Umbilical cord (tissue), 2 donors: ENCODE measurements around the gene OVOL2. TPM values are rescaled to one million over a fixed set of nuclear protein-coding genes. Genes with fewer than 3 reads are reported as not detected.

Experiments used
- DNase-seq: peaks from one replicate; pipeline ENCODE4 v3.0.0-alpha.2; 2015; ENCODE audit warnings: low spot score
- total RNA-seq: library from RNA; depleted of rRNA; stranded (reverse); fragments of >200 nt; gene quantifications from one replicate; pipeline ENCODE4 v1.2.3, GENCODE V29; 2014; ENCODE audit warnings: low replicate concordance; ENCODE audit not compliant: insufficient read depth

OVOL2 gene
- total RNA-seq, 1 donor from 2014 or later = not detected

DNA sequence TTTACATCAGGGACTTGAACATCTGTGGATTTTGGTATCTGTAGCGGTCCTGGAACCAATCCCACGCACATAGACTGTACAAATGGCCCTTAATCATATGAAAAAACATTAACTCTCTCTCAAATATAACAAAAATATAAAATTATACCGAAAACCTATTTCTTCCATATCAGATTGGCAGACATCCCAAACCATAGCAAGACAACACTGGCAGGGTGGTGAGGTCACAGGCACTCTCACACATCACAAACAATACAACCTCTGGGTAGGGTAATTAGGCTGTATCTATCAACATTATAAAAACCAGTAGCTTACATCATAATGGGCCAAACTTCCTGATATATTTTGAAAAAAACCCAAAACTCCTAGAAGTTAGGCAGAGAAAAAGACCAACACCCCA, 40.9 kb downstream of the OVOL2 start:
- DNase-seq = no peak

DNA sequence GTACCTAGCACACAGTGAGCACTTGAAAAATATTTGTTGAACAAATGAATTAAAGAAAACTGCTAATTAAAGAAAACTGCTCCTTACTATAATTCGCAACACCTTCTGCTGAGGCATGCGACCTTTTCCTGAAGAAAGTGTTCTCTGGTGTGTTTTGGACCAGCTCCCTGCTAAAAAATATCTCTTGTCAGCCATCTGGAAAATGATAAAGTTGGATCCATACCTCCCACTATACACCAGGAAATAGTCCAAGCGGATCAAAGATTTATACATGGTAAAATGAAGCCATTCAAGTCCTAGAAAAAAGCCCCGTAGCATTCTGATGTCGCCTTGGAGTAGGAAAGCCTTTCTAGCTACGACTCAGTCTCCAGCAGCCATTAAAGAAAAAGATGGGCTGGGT, 43.3 kb downstream of the OVOL2 start:
- DNase-seq = no peak

DNA sequence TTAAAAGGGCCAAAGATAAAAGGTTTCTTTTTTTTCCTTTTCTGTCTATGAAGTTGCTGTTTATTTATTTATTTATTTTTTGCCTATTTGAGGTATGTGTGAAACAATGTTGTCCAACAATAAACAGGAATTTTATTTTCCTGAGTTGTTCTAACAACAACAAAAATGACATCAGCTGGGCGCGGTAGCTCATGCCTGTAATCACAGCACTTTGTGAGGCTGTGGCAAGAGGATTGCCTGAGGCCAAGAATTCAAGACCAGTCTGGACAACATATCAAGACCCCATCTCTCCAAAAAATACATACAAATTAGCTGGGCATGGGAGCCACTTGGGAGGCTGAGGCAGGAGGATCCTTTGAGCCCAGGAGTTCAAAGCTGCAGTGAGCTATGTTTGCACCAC, 44.8 kb downstream of the OVOL2 start:
- DNase-seq = no peak

GRCh38 chr20:18011951-18012645, 45.6 kb downstream of the OVOL2 start:
- DNase-seq = no peak

- no peak for DNase-seq
These were observed 46.2 kb downstream of the OVOL2 start for GRCh38 chr20:18011482-18011881.

DNA sequence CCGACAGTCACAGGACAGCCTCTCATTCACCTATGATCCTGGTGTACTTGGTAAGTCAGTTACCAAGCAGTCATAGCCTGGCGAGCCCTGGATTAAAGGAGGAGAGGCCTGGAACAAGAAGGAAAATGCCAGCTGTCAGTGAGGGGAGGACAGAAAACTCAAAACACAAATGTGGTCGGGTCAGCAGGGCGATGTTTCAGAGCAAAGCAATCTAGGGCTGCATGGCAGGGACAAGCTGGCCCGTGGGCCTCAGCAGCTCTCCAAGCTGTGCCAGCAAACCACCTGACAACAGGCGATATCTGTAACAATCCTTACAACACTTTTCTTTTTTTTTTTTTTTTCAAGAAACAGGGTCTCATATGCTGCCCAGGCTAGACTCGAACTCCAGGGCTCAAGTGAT, 48.6 kb downstream of the OVOL2 start:
- DNase-seq = no peak

DNA sequence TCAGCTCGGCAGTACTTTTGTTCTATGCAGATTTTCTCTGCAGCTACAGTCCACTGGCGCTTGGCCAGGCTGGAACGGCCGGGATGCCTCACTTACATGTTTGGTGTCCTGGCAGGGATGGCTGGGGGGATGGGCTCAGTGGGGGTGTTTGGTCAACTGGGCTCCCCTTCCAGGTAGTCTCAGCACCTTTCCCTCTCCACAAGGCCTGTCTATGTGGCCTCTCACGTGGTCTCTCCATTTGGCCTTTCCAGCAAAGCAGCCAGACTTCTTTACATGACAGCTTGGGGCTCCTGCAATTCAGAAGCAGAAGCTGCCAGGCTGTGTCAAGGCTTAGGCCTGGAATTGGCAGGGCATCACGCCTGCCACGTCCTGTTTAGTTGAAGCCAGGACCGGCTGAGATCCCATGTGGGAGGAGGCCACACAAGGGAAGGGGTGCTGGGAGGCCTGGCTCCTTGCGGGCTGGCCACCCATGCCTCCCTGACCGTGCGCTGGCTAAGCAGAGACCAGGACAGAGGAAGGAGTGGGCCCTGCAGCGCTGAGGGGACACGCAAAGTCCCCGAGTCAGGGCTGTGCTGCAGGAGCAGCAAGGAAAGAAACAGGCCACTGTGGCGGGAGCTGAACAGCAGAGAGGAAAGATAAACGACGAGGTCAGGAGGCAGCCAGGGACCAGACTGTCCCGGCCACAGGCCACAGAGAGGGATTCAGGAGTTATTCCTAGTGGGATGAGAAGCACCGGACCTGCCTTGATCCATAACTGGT, 50.0 kb downstream of the OVOL2 start:
- peak; percentile 53 for DNase-seq

DNA sequence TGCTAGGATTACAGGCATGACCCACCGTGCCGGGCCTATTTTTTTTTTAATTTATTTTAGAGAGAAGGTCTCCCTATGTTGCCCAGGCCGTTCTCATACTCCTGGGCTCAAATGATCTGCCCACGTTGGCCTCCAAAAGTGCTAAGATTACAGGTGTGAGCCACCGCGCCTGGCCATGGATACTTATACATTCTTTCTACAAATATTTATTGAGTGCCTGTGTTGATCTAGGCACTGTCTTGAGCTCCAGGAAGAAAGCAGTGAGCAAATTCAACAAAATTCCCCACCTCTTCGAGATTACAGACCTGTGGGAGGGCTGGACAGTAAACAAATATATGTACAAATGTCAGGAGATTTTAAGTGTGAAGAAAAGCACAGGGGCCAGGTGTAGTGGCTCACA, 51.0 kb downstream of the OVOL2 start:
- DNase-seq = no peak

DNA sequence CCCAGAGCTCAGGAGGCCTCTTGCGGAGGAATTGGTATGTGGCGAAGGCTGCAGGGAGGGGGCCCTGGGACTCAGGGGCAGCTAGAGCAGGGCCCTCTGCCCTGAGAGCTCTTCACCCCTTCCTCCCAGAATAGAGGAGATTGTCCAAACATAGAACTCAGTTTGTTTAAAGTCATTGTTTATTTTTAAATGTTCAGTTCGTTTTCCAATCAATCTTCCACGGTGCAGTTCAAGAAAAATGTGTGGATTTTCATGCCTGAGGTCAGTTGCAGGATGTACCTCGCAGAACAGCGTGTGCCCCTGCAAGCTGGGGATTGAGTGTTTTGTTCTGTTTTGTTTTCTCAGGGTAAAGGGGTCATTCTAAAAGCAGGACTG, 51.7 kb downstream of the OVOL2 start:
- DNase-seq = no peak

DNA sequence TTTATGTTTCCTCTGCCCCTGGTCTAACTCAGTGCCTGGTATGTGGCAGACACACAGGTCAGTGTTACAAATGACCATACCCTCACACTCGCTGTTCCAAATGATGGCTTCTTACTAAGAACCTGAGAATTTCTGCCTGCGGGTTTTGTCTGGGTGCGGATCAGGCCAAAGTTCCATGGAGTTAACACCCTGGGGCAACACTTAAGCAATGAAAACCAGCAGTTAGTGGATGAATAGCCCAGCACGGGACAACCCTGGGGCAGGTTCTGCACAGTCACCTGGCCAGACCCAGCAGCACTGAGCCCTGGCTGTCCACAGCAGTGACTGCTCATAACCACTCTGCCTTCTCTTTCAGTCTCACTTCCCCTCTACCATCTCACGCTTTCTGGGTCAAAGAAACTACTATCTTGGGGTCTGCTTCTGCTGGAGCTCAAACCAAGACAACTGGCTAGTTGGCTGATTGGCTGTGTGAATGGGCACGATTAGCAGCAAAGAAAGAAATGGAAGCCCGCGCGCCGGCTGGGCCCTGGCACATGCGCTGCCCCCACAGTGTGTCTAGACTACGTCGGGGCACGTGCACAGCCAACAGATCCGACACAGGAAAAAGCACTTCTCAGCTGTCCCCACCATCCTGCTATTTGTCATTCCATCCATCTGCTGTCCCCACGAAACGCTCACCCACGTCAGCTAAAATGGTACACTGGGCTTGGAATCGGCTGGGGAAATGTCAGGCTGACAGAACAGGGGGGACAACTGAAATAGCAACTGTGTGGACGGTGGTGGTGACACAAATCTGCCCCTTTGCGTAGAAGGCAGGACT, 52.3 kb downstream of the OVOL2 start:
- DNase-seq = no peak

- no peak for DNase-seq
These were observed 53.2 kb downstream of the OVOL2 start for GRCh38 chr20:18004384-18005031.

- DNase-seq = no peak
These were observed 53.8 kb downstream of the OVOL2 start for GRCh38 chr20:18003897-18004296.

DNA sequence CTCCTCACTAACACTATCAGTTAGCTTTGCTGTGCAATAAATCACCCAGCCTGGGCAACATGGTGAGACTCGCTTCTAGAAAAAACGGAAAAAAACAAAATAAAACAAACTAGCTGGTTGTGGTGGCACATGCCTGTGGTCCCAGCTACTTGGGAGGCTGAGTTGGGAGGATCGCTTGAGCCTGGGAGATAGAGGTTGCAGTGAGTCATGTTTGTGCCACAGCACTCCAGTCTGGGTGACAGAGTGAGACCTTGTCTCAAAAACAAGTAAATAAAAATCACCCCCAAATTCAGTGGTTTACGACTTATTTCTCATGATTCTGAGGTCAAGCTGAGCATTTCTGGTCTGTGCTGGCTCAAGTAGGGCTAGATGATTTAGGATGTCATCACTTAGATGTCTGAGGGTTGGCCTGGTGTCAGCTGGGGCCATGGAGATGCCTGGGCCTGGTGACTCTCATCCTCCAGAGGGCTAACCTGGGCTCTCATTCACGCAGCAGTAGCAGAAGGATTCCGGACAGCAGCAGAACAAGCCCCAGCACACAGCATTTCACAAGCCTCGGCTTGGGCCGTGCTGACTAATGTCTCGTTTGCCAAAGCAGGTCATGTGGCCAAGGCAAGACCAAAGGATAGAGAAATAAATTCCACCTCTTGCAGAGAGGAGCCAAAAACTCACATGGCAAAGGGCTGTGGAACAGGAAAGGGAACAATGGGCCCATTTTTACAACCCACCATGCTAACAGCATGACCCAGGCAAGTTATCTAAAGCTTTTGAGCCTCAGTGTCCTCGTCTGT, 56.4 kb downstream of the OVOL2 start:
- DNase-seq = no peak

- no peak for DNase-seq
These were observed 58.1 kb downstream of the OVOL2 start for GRCh38 chr20:17999566-17999965.

GRCh38 chr20:17998446-17998845, 59.3 kb downstream of the OVOL2 start:
- DNase-seq = no peak

DNA sequence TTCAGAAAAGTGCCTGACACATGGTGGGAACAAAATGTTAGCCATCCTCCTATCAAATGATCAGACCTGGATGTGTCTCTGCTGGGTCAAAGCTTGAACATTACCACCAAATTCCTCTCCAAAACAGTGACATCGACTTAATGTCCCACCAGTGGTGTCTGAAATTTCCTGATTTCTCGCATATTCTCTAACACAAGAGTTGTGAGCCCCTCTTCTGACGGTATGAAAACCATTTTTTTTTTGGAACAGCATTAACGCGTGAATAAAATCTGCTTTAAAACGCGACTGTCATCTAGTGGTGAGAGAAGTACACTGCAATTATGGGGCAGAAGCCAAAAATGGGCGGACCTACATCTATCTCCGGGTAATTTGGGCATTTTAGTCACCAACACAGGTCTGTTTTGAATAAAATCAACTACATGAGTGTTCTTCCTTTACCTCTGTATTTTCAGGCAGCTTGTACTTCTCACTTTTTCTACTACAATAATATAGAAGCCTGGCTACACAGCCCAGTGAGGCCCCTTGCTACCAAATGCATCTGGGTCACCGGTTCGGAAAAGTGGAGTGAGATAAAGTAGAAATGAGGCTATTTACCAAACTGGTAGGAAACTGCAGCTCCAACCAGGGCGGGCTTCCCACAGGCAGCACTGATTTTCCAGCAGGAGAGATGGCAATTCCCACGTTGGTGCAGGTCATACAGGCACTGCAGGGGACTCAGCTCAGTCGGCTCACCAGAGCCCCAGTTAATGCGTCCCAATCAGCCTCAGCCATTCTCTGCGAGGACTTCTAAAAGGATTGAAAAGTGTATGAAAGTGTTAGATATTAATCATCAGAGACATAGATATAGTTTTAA, 61.5 kb downstream of the OVOL2 start:
- peak; percentile 70 for DNase-seq

GRCh38 chr20:17993546-17993945, 64.2 kb downstream of the OVOL2 start:
- DNase-seq = no peak

GRCh38 chr20:17992847-17993513, 64.7 kb downstream of the OVOL2 start:
- no peak for DNase-seq

DNA sequence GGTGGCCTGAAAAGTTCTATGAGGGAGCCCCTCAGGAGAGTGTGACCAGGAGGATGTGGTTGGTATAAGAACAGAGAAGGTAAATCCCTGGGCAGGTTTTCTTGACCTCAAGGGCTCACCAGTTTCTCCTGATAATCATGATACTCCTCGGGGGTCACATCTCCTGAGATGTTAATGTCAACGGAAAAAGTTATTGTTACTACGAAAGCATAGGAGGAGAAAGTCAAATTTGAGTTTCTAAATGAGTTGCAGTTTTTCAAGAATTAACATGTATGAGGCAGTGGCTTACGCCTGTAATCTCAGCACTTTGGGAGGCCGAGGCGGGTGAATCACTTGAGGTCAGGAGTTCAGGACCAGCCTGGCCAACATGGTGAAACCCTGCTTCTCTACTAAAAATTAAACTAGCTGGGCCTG, 65.5 kb downstream of the OVOL2 start:
- DNase-seq = no peak
